GM18907 (cell line): Measurements from ENCODE around the gene KPNA4.
A peak's percentile ranks its signal among the peaks of the same experiment; 100 is the strongest.

Experiments used
- ATAC-seq: cut with Tn5 transposase; IDR thresholded peaks from one replicate; pipeline ENCODE4 v1.9.1; 2021; ENCODE audit warnings: mild to moderate bottlenecking, moderate library complexity; ENCODE audit not compliant: unreplicated experiment

KPNA4 gene

GRCh38 chr3:160498202-160498601 is 67.2 kb downstream of the KPNA4 start:
- ATAC-seq = no peak

GRCh38 chr3:160490166-160490565 is 75.2 kb downstream of the KPNA4 start:
- ATAC-seq = no peak

GRCh38 chr3:160486459-160486869 is 78.9 kb downstream of the KPNA4 start:
- ATAC-seq = no peak

- no peak for ATAC-seq
Observed at GRCh38 chr3:160482796-160483195, 82.6 kb downstream of the KPNA4 start.

GRCh38 chr3:160481856-160482255 is 83.5 kb downstream of the KPNA4 start:
- no peak for ATAC-seq

- ATAC-seq = no peak
Observed at GRCh38 chr3:160480931-160481330, 84.4 kb downstream of the KPNA4 start.

GRCh38 chr3:160479376-160479775 is 86.0 kb downstream of the KPNA4 start:
- no peak for ATAC-seq

- ATAC-seq = no peak
Observed at GRCh38 chr3:160478338-160478737, 87.0 kb downstream of the KPNA4 start.

GRCh38 chr3:160477750-160478149 is 87.6 kb downstream of the KPNA4 start:
- no peak for ATAC-seq

- no peak for ATAC-seq
Observed at GRCh38 chr3:160475884-160476283, 89.5 kb downstream of the KPNA4 start.

GRCh38 chr3:160475153-160475552 is 90.2 kb downstream of the KPNA4 start:
- ATAC-seq = no peak

- no peak for ATAC-seq
Observed at GRCh38 chr3:160474416-160474838, 90.9 kb downstream of the KPNA4 start.

- ATAC-seq = no peak
Observed at GRCh38 chr3:160473978-160474377, 91.4 kb downstream of the KPNA4 start.

GRCh38 chr3:160473221-160473620 is 92.2 kb downstream of the KPNA4 start:
- ATAC-seq = no peak

- peak; percentile 88 for ATAC-seq
Observed at GRCh38 chr3:160472344-160472743, 93.0 kb downstream of the KPNA4 start.

GRCh38 chr3:160471892-160472291 is 93.5 kb downstream of the KPNA4 start:
- no peak for ATAC-seq

GRCh38 chr3:160470181-160470580 is 95.2 kb downstream of the KPNA4 start:
- ATAC-seq = no peak

- no peak for ATAC-seq
Observed at GRCh38 chr3:160464971-160465370, 100.4 kb downstream of the KPNA4 start.

- no peak for ATAC-seq
Observed at GRCh38 chr3:160464321-160464720, 101.0 kb downstream of the KPNA4 start.

- ATAC-seq = no peak
Observed at GRCh38 chr3:160460033-160460432, 105.3 kb downstream of the KPNA4 start.

- no peak for ATAC-seq
Observed at GRCh38 chr3:160459450-160459970, 105.9 kb downstream of the KPNA4 start.

- no peak for ATAC-seq
Observed at GRCh38 chr3:160458151-160458550, 107.2 kb downstream of the KPNA4 start.

GRCh38 chr3:160455846-160456245 is 109.5 kb downstream of the KPNA4 start:
- ATAC-seq = no peak
